GM23338 (cell line): ENCODE measurements around the gene PIGP. TPM values are rescaled to one million over a fixed set of nuclear protein-coding genes. Genes with fewer than 3 reads are reported as not detected.
"Not testable (repeated sequence)": the region's sequence is repeated elsewhere in the genome, so short reads cannot be mapped to it uniquely, and the experiment has no call there.

Source experiments
- ATAC-seq: fragments of 200-7000 bp; cut with Tn5 transposase; 3 replicates; pipeline ENCODE4 v1.9.1; 2020
- DNase-seq: peaks from one replicate; pipeline ENCODE4 v3.0.0-alpha.2; 2015; ENCODE audit warnings: low spot score
- H2AFZ ChIP-seq: fragments of 200-600 bp; sonication (generic); 2 replicates; pipeline ENCODE4 v1.8.0; 2016; ENCODE audit warnings: antibody characterized with exemption, mild to moderate bottlenecking, moderate library complexity
- H3F3A ChIP-seq: fragments of 200-600 bp; sonication (generic); replicated peaks from 2 replicates; pipeline ENCODE4 v1.8.0; 2017; ENCODE audit warnings: antibody characterized with exemption, mixed run types, low read depth
- H3K27ac ChIP-seq: fragments of 200-600 bp; sonication (generic); 2 replicates; pipeline ENCODE4 v1.6.1; 2016; ENCODE audit warnings: low read depth
- H3K27me3 ChIP-seq: fragments of 200-600 bp; sonication (generic); 2 replicates; pipeline ENCODE4 v1.8.0; 2016; ENCODE audit warnings: mild to moderate bottlenecking, mixed run types, moderate library complexity; ENCODE audit not compliant: insufficient read depth
- H3K36me3 ChIP-seq: fragments of 200-600 bp; sonication (generic); 2 replicates; pipeline ENCODE4 v1.8.0; 2016; ENCODE audit warnings: mild to moderate bottlenecking; ENCODE audit not compliant: insufficient read depth
- H3K4me1 ChIP-seq: fragments of 200-600 bp; sonication (generic); 2 replicates; pipeline ENCODE4 v1.8.0; 2016; ENCODE audit warnings: mild to moderate bottlenecking, moderate library complexity; ENCODE audit not compliant: insufficient read depth
- H3K4me2 ChIP-seq: fragments of 200-600 bp; sonication (generic); 2 replicates; pipeline ENCODE4 v1.7.1; 2017; ENCODE audit warnings: mixed run types
- H3K4me3 ChIP-seq: fragments of 200-600 bp; sonication (generic); 2 replicates; pipeline ENCODE4 v1.6.1; 2016; ENCODE audit warnings: mixed run types
- H3K79me2 ChIP-seq: fragments of 200-600 bp; sonication (generic); replicated peaks from 2 replicates; pipeline ENCODE4 v1.8.0; 2017; ENCODE audit warnings: mild to moderate bottlenecking; ENCODE audit not compliant: insufficient read depth
- H3K9me2 ChIP-seq: fragments of 200-600 bp; sonication (generic); 2 replicates; pipeline ENCODE4 v1.8.0; 2017; ENCODE audit not compliant: insufficient read depth
- H4K20me1 ChIP-seq: fragments of 200-600 bp; sonication (generic); replicated peaks from 2 replicates; pipeline ENCODE4 v1.8.0; 2017; ENCODE audit warnings: mild to moderate bottlenecking; ENCODE audit not compliant: insufficient read depth
- H3K27ac Mint-ChIP-seq: 2 replicates; pipeline ENCODE4 v1.8.0; 2020; ENCODE audit warnings: inconsistent platforms, mild to moderate bottlenecking, moderate library complexity, mixed read lengths
- H3K27me3 Mint-ChIP-seq: 3 replicates; pipeline ENCODE4 v1.8.0; 2022; ENCODE audit warnings: low read depth, mild to moderate bottlenecking, moderate library complexity, mixed read lengths, inconsistent platforms; ENCODE audit not compliant: insufficient read depth, poor library complexity
- H3K36me3 Mint-ChIP-seq: 3 replicates; pipeline ENCODE4 v1.8.0; 2021; ENCODE audit warnings: low read depth, mild to moderate bottlenecking, inconsistent platforms, moderate library complexity, mixed read lengths
- H3K4me1 Mint-ChIP-seq: 3 replicates; pipeline ENCODE4 v1.8.0; 2020; ENCODE audit warnings: mild to moderate bottlenecking, inconsistent platforms, mixed read lengths
- H3K4me3 Mint-ChIP-seq: 3 replicates; pipeline ENCODE4 v1.8.0; 2021; ENCODE audit warnings: moderate library complexity, mild to moderate bottlenecking, inconsistent platforms, mixed read lengths
- H3K9me3 Mint-ChIP-seq: 3 replicates; pipeline ENCODE4 v1.8.0; 2020; ENCODE audit warnings: moderate library complexity, mild to moderate bottlenecking, inconsistent platforms, mixed read lengths
- CREB1 ChIP-seq: fragments of 250-450 bp; sonication (Bioruptor Pico); IDR thresholded peaks from 2 replicates; pipeline ENCODE4 v1.5.0; 2020; ENCODE audit warnings: low read depth, mild to moderate bottlenecking, moderate library complexity
- EZH2phosphoT487 ChIP-seq: fragments of 200-600 bp; sonication (generic); IDR thresholded peaks from one replicate; pipeline ENCODE4 v1.8.1; 2018; ENCODE audit warnings: antibody characterized with exemption; ENCODE audit not compliant: unreplicated experiment
- NANOG ChIP-seq: IDR thresholded peaks from 2 replicates; pipeline ENCODE4 v1.6.1; 2016; ENCODE audit warnings: antibody characterized with exemption, borderline replicate concordance
- POLR2AphosphoS5 ChIP-seq: IDR thresholded peaks from 2 replicates; pipeline ENCODE4 v1.6.1; 2016; ENCODE audit warnings: antibody characterized with exemption, low read depth
- ZNF114 ChIP-seq: fragments of 250-450 bp; sonication (Bioruptor Pico); IDR thresholded peaks from 2 replicates; pipeline ENCODE4 v1.5.0; 2020; ENCODE audit warnings: mild to moderate bottlenecking, moderate library complexity
- polyA plus RNA-seq: library from polyadenylated mRNA; unstranded; fragments of >200 nt; fragmentation: Nextera tagmentation; extraction: Ambion mirVana; gene quantifications from 2 replicates; pipeline ENCODE4 v1.2.1, GENCODE V29; 2016
- total RNA-seq: library from RNA; depleted of rRNA; stranded (reverse); fragments of >200 nt; shearing (Covaris generic); gene quantifications from 2 replicates; pipeline ENCODE4 v1.2.3, GENCODE V29; 2014
- TF ChIP-seq, protein P1 (sequence below): IDR thresholded peaks from one replicate; pipeline ENCODE4 v1.6.1; 2018; ENCODE audit warnings: antibody characterized with exemption; ENCODE audit not compliant: unreplicated experiment

Gene PIGP
- total and polyA plus RNA-seq, 2 experiments from 2014 or later, result 5.2 to 19.6 TPM

DNA sequence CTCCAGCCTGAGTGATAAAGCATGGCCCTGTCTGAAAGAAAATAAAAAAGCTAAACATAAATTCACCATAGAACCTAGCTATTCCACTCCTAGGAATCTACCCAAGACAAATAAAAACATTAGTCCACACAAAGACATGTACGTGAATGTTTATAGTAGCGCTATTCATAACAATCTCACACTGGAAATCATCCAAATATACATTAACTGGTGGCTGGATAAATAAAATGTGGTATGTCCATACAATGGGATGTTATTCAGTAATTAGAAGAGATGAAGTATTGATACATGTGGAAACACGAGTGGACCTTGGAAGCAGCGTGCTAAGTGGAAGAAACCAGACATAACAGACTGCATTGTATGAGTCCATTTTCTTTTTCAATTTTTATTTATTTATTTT is 36.7 kb downstream of the PIGP start:
- Mint-ChIP-seq H3K36me3 (no peaks in the 10 kb centered on the region), H3K9me3 (no peaks in the 10 kb centered on the region), H3K27ac (no peak overlapping the region), H3K4me1 (peaks cover 5% of the 10 kb centered on the region), H3K4me3 (no peak overlapping the region), H3K27me3 (peaks cover 20% of the 10 kb centered on the region)
- Histone ChIP-seq H3K27me3 (peaks cover 49% of the 10 kb centered on the region), H3K4me1 (peaks cover 4% of the 10 kb centered on the region; the same call in 1 of the 2 replicates), H3K27ac (no peak overlapping the region), H3F3A (no peaks in the 10 kb centered on the region), H2AFZ (no peak overlapping the region), H3K9me2 (no peaks in the 10 kb centered on the region), H3K36me3 (no peaks in the 10 kb centered on the region), H3K4me2 (no peak overlapping the region), H4K20me1 (no peaks in the 10 kb centered on the region), H3K79me2 (no peaks in the 10 kb centered on the region), H3K4me3 (no peak overlapping the region)
- no peak for ATAC-seq
- TF ChIP-seq CREB1 (CRISPR knock-in tag) (no peak), NANOG (no peak), EZH2phosphoT487 (no peak), ZNF114 (CRISPR knock-in tag) (no peak), POLR2AphosphoS5 (no peak)
- TF ChIP-seq, protein P1, sequence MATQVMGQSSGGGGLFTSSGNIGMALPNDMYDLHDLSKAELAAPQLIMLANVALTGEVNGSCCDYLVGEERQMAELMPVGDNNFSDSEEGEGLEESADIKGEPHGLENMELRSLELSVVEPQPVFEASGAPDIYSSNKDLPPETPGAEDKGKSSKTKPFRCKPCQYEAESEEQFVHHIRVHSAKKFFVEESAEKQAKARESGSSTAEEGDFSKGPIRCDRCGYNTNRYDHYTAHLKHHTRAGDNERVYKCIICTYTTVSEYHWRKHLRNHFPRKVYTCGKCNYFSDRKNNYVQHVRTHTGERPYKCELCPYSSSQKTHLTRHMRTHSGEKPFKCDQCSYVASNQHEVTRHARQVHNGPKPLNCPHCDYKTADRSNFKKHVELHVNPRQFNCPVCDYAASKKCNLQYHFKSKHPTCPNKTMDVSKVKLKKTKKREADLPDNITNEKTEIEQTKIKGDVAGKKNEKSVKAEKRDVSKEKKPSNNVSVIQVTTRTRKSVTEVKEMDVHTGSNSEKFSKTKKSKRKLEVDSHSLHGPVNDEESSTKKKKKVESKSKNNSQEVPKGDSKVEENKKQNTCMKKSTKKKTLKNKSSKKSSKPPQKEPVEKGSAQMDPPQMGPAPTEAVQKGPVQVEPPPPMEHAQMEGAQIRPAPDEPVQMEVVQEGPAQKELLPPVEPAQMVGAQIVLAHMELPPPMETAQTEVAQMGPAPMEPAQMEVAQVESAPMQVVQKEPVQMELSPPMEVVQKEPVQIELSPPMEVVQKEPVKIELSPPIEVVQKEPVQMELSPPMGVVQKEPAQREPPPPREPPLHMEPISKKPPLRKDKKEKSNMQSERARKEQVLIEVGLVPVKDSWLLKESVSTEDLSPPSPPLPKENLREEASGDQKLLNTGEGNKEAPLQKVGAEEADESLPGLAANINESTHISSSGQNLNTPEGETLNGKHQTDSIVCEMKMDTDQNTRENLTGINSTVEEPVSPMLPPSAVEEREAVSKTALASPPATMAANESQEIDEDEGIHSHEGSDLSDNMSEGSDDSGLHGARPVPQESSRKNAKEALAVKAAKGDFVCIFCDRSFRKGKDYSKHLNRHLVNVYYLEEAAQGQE, result no peak
- DNase-seq, result no peak

DNA sequence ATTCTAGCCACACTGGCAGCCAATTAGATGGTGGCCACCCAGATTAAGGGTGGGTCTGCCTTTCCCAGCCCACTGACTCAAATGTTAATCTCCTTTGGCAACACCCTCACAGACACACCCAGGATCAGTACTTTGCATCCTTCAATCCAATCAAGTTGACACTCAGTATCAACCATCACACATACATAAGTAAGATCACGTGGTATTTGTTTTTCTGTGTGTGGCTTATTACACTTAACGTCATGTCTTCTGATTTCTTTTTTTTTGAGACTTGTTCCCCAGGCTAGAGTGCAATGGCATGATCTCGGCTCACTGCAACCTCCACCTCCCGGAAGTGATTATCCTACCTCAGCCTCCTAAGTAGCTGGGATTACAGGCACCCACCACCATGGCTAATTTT is 38.5 kb downstream of the PIGP start:
- not testable (repeated sequence) for H3K36me3 Mint-ChIP-seq, H3K36me3 ChIP-seq, H2AFZ ChIP-seq, DNase-seq, H4K20me1 ChIP-seq, H3K4me2 ChIP-seq, H3F3A ChIP-seq, H3K27ac ChIP-seq, H3K9me2 ChIP-seq, H3K4me1 Mint-ChIP-seq, H3K79me2 ChIP-seq, H3K4me1 ChIP-seq, H3K4me3 ChIP-seq, ATAC-seq, H3K27ac Mint-ChIP-seq, H3K4me3 Mint-ChIP-seq, H3K9me3 Mint-ChIP-seq
- peaks cover 34% of the 10 kb centered on the region for H3K27me3 ChIP-seq
- peaks cover 14% of the 10 kb centered on the region for H3K27me3 Mint-ChIP-seq

DNA sequence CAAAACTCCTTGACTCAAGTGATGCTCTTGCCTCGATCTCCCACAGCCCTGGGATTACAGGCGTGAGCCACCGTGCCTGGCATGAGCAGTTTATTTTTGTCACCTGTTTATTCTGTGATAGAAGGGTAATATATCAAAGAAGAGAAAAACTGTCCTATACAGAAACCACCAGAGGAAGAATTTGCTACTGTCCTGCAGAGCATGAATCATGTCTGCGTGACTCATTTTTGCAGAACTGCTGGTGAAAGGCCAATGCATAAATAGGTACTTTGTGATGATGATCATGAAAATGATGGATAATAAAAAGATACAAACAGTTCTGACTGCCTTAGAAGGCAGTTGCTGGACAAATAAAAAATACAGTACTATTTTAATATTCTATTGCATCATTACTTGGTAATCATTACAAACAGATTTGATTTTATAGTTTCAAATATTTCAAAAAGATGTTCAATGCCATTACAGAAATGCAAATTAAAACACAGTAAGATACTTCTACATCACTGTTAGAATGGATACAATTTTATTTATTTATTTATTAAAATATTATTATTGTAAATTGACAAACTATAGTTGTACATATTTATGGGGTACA is 39.9 kb downstream of the PIGP start:
- H3K27me3 Mint-ChIP-seq, result peaks cover 5% of the 10 kb centered on the region
- H3F3A ChIP-seq, result no peaks in the 10 kb centered on the region
- H3K27me3 ChIP-seq, result peaks cover 20% of the 10 kb centered on the region
- no peaks in the 10 kb centered on the region for H3K4me1 ChIP-seq
- no peaks in the 10 kb centered on the region for H3K36me3 Mint-ChIP-seq
- H3K4me3 Mint-ChIP-seq, result no peak overlapping the region
- no peaks in the 10 kb centered on the region for H3K79me2 ChIP-seq
- DNase-seq (no peak), ATAC-seq (no peak)
- H3K4me2 ChIP-seq, result no peak overlapping the region
- no peak overlapping the region for H3K27ac Mint-ChIP-seq
- no peak for TF ChIP-seq ZNF114 (CRISPR knock-in tag)
- no peak for TF ChIP-seq CREB1 (CRISPR knock-in tag)
- TF ChIP-seq EZH2phosphoT487, result no peak
- no peak overlapping the region for H2AFZ ChIP-seq
- H3K27ac ChIP-seq, result no peak overlapping the region
- no peaks in the 10 kb centered on the region for H3K36me3 ChIP-seq
- 0 out of 3 replicates have a peak, but pooled peaks cover 4% of the 10 kb centered on the region for H3K4me1 Mint-ChIP-seq
- no peaks in the 10 kb centered on the region for H4K20me1 ChIP-seq
- H3K9me3 Mint-ChIP-seq, result no peaks in the 10 kb centered on the region
- H3K4me3 ChIP-seq, result no peak overlapping the region
- H3K9me2 ChIP-seq, result no peaks in the 10 kb centered on the region
